ENCODE data around the gene SPRED3. TPM values are rescaled to one million over a fixed set of nuclear protein-coding genes. Genes with fewer than 3 reads are reported as not detected.

SPRED3 gene
- total RNA-seq, 1 donor from 2014 or later: 3.2 TPM

DNA sequence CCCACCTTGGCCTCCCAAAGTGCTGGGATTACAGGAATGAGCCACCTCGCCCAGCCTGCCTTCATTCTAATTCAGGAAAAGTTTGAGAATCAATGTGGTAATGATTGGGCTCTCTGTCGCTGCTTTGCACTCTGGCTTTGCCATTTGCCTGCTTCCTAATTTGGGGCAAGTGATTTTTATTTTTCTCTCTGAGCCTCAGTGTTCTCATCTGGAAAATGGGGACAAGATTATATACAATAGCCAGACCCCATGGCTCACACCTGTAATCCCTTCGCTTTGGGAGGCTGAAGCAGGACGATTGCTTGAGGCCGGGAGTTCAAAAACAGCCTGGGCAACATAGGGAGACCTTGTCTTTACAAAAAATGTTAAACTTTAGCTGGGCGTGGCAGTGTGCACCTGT lies 48.8 kb downstream of the SPRED3 start:
- TF ChIP-seq, protein P1, sequence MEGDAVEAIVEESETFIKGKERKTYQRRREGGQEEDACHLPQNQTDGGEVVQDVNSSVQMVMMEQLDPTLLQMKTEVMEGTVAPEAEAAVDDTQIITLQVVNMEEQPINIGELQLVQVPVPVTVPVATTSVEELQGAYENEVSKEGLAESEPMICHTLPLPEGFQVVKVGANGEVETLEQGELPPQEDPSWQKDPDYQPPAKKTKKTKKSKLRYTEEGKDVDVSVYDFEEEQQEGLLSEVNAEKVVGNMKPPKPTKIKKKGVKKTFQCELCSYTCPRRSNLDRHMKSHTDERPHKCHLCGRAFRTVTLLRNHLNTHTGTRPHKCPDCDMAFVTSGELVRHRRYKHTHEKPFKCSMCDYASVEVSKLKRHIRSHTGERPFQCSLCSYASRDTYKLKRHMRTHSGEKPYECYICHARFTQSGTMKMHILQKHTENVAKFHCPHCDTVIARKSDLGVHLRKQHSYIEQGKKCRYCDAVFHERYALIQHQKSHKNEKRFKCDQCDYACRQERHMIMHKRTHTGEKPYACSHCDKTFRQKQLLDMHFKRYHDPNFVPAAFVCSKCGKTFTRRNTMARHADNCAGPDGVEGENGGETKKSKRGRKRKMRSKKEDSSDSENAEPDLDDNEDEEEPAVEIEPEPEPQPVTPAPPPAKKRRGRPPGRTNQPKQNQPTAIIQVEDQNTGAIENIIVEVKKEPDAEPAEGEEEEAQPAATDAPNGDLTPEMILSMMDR (IDR thresholded peaks at IDR 0.05): no peak
- peaks cover 6% of the 10 kb centered on the region for H3K4me1 Mint-ChIP-seq (ENCODE audit: low read depth)
- H3K4me3 Mint-ChIP-seq (ENCODE audit: unreplicated experiment): no peak overlapping the region
- no peak overlapping the region for H3K27ac Mint-ChIP-seq (ENCODE audit: unreplicated experiment)
- H3K36me3 Mint-ChIP-seq (ENCODE audit: low read depth): no peaks in the 10 kb centered on the region
- DNase-seq (ENCODE audit: low spot score): no peak
- H3K9me3 Mint-ChIP-seq (ENCODE audit: low read depth): no peaks in the 10 kb centered on the region
- H3K27me3 Mint-ChIP-seq (ENCODE audit: low read depth): peaks cover 18% of the 10 kb centered on the region

DNA sequence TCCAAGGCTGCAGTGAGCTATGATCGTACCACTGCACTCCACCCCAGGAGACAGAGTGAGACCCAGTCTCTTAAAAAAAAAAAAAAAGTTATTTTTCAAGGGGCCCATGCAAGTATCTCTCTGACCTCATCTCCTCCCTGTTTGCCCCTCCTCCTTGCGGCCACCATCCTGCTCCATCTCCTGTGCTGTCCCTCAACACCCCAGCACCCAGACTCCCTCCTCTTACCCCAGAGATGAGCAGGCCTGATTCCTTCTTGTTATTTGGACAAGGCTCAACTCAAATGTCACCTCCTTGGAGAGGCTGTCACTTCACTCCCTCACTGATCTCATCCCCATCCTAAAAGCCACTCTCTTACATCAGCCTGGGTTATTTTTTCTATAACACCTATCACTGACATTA lies 49.4 kb downstream of the SPRED3 start:
- peaks cover 18% of the 10 kb centered on the region for H3K27me3 Mint-ChIP-seq (ENCODE audit: low read depth)
- H3K4me1 Mint-ChIP-seq (ENCODE audit: low read depth): peaks cover 6% of the 10 kb centered on the region
- H3K36me3 Mint-ChIP-seq (ENCODE audit: low read depth): no peaks in the 10 kb centered on the region
- no peak overlapping the region for H3K4me3 Mint-ChIP-seq (ENCODE audit: unreplicated experiment)
- TF ChIP-seq, protein P1 (IDR thresholded peaks at IDR 0.05): no peak
- H3K9me3 Mint-ChIP-seq (ENCODE audit: low read depth): no peaks in the 10 kb centered on the region
- no peak for DNase-seq (ENCODE audit: low spot score)
- H3K27ac Mint-ChIP-seq (ENCODE audit: unreplicated experiment): no peak overlapping the region

DNA sequence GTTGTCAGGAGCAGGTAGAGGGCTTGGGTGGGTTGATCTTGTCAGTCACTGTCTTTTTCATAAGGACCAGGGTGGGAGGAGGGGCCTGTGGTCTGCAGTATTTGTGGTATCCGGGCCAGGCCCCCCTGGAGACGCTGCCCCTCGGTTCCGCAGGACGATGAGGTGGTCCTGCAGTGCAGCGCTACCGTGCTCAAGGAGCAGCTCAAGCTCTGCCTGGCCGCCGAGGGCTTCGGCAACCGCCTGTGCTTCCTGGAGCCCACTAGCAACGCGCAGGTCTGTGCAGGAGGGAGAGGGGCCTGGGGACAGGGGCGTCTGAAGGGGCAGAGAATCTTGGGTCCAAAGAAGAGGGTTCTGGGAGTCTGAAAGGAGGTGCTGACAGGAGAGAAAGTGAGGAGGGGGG lies 52.1 kb downstream of the SPRED3 start:
- H3K9me3 Mint-ChIP-seq (ENCODE audit: low read depth): no peaks in the 10 kb centered on the region
- H3K27me3 Mint-ChIP-seq (ENCODE audit: low read depth): peaks cover 21% of the 10 kb centered on the region
- H3K4me1 Mint-ChIP-seq (ENCODE audit: low read depth): no peaks in the 10 kb centered on the region
- no peak for DNase-seq (ENCODE audit: low spot score)
- H3K27ac Mint-ChIP-seq (ENCODE audit: unreplicated experiment): no peak overlapping the region
- H3K4me3 Mint-ChIP-seq (ENCODE audit: unreplicated experiment): no peak overlapping the region
- TF ChIP-seq, protein P1 (IDR thresholded peaks at IDR 0.05): no peak
- no peaks in the 10 kb centered on the region for H3K36me3 Mint-ChIP-seq (ENCODE audit: low read depth)

DNA sequence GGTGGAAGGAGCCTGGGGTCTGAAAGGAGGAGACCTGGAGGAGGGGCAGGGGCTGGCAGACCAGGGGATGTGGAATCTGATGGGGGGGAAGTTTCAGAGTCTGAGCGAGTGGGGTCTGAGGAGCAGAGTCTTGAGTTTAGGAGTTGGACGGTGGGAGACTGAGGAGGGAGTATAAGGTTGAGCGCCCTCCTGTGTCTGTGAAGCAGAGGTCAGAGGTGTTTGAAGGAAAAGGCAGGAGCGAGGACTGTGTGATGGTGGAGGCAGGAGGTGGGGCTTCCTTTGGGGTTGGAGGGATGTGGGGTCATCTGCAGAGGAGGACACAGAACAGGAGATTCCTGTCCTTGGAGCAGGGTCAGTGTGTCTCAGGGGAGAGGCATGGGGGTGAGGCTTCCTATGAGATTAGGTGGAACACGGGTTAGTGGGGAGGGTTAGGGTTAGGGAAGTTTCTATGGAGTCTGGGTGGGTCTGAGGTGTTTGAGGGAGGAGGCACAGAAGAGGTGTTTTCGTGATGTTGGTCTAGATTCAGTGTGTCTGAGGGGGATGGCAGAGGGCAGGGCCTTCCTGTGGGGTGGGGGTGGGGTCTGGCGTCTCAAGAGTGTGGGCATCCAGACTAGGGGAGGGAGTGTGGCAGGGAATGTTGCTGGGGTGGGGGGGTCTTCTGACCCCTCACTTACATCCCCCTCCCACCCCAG lies 53.3 kb downstream of the SPRED3 start:
- no peaks in the 10 kb centered on the region for H3K4me1 Mint-ChIP-seq (ENCODE audit: low read depth)
- TF ChIP-seq, protein P1 (IDR thresholded peaks at IDR 0.05): peak; percentile 8
- DNase-seq (ENCODE audit: low spot score): no peak
- H3K4me3 Mint-ChIP-seq (ENCODE audit: unreplicated experiment): no peak overlapping the region
- no peak overlapping the region for H3K27ac Mint-ChIP-seq (ENCODE audit: unreplicated experiment)
- H3K9me3 Mint-ChIP-seq (ENCODE audit: low read depth): no peaks in the 10 kb centered on the region
- H3K27me3 Mint-ChIP-seq (ENCODE audit: low read depth): peaks cover 23% of the 10 kb centered on the region
- no peaks in the 10 kb centered on the region for H3K36me3 Mint-ChIP-seq (ENCODE audit: low read depth)

DNA sequence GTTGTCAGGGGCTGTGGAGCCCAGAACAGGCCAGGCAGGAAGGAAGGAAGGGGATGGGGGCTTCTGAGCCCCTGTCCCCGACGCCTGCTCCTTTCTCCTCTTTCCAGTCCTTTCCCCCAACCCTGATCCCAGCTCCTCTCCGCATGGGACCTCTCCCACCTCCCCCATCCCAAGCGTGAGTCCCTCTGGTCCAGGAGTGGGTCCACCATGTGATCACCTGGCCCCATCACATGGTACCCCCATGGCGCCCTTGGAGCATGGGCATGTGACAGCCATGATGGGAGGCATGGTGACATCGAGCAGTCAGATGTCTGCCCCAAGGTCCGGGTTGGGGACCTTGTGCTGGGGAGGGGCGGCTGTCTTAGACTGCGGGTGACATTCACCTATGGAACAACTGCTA lies 54.2 kb downstream of the SPRED3 start:
- TF ChIP-seq, protein P1 (IDR thresholded peaks at IDR 0.05): no peak
- no peaks in the 10 kb centered on the region for H3K4me1 Mint-ChIP-seq (ENCODE audit: low read depth)
- H3K4me3 Mint-ChIP-seq (ENCODE audit: unreplicated experiment): no peak overlapping the region
- H3K27ac Mint-ChIP-seq (ENCODE audit: unreplicated experiment): no peak overlapping the region
- H3K9me3 Mint-ChIP-seq (ENCODE audit: low read depth): no peaks in the 10 kb centered on the region
- no peaks in the 10 kb centered on the region for H3K36me3 Mint-ChIP-seq (ENCODE audit: low read depth)
- no peak for DNase-seq (ENCODE audit: low spot score)
- peaks cover 23% of the 10 kb centered on the region for H3K27me3 Mint-ChIP-seq (ENCODE audit: low read depth)
